B cell (primary cell): Measurements from ENCODE around the gene TRIO.

Experiments
- CTCF ChIP-seq: fragments of 200-600 bp; IDR thresholded peaks from one replicate; pipeline ENCODE4 v1.8.0; 2022; ENCODE audit warnings: antibody characterized with exemption, mild to moderate bottlenecking
- EZH2 ChIP-seq: IDR thresholded peaks from 2 replicates; pipeline ENCODE4 v1.6.1; 2012; ENCODE audit warnings: borderline replicate concordance, low read depth, mild to moderate bottlenecking, moderate library complexity, low read length; ENCODE audit not compliant: insufficient read depth, poor library complexity, severe bottlenecking

GRCh38 chr5:14404780-14405179 lies 261.6 kb downstream of the TRIO start:
- TF ChIP-seq CTCF (no peak), EZH2 (no peak)
